NCI-H2081 treated with DMSO at 0.1 percent for 48 hours (cell line): ENCODE results near the gene NCAM1.
A peak's percentile ranks its signal among the peaks of the same experiment; 100 is the strongest.

ENCODE experiments used
- DNase-seq: peaks from one replicate; lab custom pipeline; 2025; lab: John Stamatoyannopoulos, UW

NCAM1 gene

DNA sequence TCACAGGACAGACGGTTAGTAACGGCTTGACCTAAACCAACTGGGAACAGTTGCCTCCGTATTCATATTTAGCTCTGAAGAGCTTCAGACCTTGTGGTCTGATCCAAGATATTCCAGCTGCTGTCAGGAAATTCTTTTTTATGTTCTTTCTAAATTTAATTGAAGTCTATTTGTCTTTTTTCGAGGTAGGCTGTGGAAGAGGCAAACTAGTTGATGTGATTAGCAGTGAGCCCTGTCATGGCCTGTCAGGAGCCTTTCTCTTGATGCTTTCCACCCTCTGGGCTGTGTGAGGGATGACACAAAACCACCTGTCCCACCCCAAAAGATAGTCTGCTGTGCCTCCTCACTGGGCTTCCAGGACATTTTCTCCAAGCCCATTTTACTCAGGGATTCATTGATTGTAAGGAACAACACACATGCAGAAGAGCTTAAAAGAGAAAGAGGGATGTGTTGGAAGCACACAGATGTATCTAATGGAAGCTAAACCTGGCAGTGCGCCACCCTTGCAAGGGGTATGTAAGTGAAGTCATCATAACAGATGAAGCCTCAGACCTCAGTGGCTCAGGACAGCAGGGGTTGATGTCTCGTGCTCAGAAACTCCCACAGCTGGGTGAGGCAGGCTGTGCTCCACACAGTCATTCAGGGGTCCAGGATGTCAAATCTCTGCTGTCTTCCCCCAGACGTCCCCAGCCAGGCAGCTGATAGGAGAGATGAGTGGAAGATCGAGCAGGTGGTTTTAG is 170.0 kb downstream of the NCAM1 start:
- no peak for DNase-seq

GRCh38 chr11:113133071-113133470 is 171.9 kb downstream of the NCAM1 start:
- no peak for DNase-seq

DNA sequence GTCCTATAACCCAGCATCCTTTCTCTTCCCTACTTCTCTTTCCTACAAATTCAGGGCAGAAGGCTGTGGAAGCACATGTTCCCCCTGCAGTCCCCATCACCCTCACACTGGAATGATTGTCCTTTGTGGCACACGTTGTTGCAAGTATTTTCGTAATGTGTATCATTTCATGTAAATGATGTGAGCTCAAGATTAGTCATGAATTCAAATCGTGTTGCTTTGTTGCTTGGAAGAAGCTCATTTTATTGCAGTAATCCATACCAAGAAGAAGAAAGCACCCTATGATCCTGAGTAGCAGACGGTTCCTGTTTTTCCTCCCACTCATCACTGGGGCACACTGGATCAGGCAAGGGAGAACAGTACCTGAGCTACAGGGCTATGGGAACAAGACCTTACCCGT is 173.4 kb downstream of the NCAM1 start:
- no peak for DNase-seq

- DNase-seq, result peak; percentile 62
Observed at GRCh38 chr11:113137713-113138529, 176.7 kb downstream of the NCAM1 start.

- DNase-seq, result no peak
Observed at GRCh38 chr11:113138731-113139130, 177.5 kb downstream of the NCAM1 start.

- DNase-seq, result no peak
Observed at GRCh38 chr11:113141010-113141409, 179.8 kb downstream of the NCAM1 start.

GRCh38 chr11:113142508-113142907 is 181.3 kb downstream of the NCAM1 start:
- no peak for DNase-seq

GRCh38 chr11:113147249-113147648 is 186.0 kb downstream of the NCAM1 start:
- peak; percentile 47 for DNase-seq

DNA sequence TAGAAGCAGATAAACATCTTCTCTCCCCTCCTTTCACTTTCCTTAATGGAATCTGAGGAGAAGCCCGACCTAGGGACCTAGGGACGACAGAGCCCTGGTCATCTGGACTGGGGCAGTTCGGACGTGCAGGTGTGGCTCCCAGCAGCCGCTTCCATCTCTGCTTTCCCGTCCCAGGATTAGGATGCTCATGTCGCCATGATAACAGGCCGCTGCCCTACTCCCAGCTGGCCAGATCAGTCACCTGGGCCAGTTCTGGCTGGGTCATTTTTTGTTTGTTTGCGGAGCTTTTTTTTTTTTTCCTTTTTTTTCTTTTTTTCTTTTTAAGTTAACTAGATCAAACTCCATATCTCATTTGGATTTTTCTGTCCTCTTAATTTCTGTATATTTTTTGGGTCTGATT is 186.9 kb downstream of the NCAM1 start:
- DNase-seq, result no peak

DNA sequence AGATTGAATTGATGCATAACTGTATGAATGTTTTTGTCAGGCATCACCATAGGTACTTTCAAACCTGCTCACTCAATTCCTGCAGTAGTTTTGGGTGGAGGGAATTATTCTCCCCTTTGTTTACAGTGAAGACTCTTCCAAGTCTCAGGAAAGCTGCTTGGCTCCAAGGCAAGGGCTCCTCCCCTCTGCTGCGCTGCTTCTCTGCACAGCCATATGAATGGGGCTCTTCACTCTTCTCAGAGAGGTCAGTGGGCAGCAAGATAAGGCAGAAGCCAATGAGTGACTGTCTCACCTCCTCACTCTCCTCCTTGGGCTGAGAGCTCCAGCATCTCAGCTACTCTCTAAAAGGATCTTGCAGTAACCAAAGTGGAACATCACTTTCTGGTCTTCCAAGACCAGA is 187.4 kb downstream of the NCAM1 start:
- no peak for DNase-seq

GRCh38 chr11:113151521-113151920 is 190.3 kb downstream of the NCAM1 start:
- no peak for DNase-seq

- DNase-seq, result no peak
Observed at GRCh38 chr11:113152500-113152899, 191.3 kb downstream of the NCAM1 start.

DNA sequence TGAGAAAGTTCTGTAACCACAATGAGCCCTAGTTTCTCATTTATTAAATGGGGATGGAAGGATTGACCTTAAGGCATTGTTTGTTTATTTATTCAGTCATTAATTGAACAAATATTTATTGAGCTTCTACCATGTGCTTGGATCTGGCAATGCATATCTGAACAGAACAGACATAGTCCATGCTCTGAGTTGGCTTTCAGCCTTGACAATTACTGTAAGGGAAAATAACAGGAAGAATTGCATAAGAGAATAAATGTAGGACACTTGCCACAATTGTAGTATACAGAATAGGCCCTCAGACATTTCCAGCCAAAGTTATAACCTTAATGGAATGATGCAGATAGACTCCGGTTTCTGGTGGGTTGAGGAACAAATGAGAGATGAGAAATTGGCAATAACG is 192.6 kb downstream of the NCAM1 start:
- DNase-seq, result no peak

GRCh38 chr11:113159988-113160807 is 199.0 kb downstream of the NCAM1 start:
- peak; percentile 33 for DNase-seq

DNA sequence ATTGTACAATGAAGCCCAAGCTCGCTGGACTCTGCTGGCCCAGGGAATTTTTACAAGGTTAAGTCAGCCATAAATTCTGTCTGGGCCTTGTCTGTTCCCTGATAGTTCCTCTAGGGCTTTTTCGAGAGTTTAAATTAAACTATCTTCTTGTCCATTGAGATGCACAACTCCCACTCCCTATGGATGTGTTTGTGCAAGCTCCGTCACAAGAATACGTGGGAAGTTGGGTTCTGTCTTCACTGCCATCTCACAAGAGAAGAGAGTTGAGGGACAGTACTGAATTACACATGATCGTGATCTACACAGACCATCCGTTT is 199.5 kb downstream of the NCAM1 start:
- no peak for DNase-seq

GRCh38 chr11:113161711-113162591 is 200.7 kb downstream of the NCAM1 start:
- peak; percentile 99 for DNase-seq

DNA sequence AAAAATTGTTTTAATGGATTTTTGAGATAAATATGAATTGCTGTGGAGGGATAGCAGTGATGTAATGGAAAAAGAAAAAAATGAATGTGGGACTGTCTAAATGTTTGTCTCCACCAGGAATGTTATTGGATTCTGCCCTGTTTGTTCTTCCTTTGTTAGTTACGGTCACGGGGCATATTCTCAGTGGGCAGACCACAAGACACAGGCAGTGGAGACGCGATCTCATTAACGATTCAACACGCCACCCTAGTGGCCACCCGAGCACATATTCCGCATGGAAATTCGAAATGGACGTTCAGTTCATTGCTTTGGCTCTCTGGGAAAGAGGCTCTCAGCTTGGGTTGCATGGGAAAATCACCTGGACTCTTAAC is 201.4 kb downstream of the NCAM1 start:
- DNase-seq, result peak; percentile 89

- DNase-seq, result no peak
Observed at GRCh38 chr11:113163291-113164030, 202.2 kb downstream of the NCAM1 start.

- no peak for DNase-seq
Observed at GRCh38 chr11:113166280-113166679, 205.1 kb downstream of the NCAM1 start.

DNA sequence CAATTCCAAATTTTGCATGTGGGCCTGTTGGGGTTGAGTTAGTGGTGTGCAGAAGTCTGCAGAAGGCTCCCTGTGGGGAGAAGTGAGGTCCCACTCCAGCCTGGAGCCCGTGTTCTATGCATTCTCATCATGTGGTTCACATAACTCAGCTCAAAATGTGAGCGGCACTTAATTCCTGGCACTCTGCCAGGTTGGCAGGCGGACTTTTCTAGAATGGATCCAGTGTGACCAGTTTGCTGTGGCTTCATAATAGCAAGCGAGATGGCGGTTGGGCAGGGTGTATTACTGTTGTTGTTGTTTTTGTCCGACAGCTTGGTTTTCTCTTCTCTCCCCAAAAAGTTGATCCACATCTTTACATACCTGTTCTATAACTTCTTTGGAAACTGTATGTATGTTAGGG is 206.4 kb downstream of the NCAM1 start:
- DNase-seq, result no peak
